GM23338 (cell line): ENCODE results near the gene CAPNS1. TPM values are rescaled to one million over a fixed set of nuclear protein-coding genes. Genes with fewer than 3 reads are reported as not detected.

Experiments used
- ATAC-seq: fragments of 200-7000 bp; cut with Tn5 transposase; 3 replicates; pipeline ENCODE4 v1.9.1; 2020
- DNase-seq: peaks from one replicate; pipeline ENCODE4 v3.0.0-alpha.2; 2015; ENCODE audit warnings: low spot score
- H2AFZ ChIP-seq: fragments of 200-600 bp; sonication (generic); 2 replicates; pipeline ENCODE4 v1.8.0; 2016; ENCODE audit warnings: antibody characterized with exemption, mild to moderate bottlenecking, moderate library complexity
- H3F3A ChIP-seq: fragments of 200-600 bp; sonication (generic); replicated peaks from 2 replicates; pipeline ENCODE4 v1.8.0; 2017; ENCODE audit warnings: antibody characterized with exemption, mixed run types, low read depth
- H3K27ac ChIP-seq: fragments of 200-600 bp; sonication (generic); 2 replicates; pipeline ENCODE4 v1.6.1; 2016; ENCODE audit warnings: low read depth
- H3K27me3 ChIP-seq: fragments of 200-600 bp; sonication (generic); 2 replicates; pipeline ENCODE4 v1.8.0; 2016; ENCODE audit warnings: mild to moderate bottlenecking, mixed run types, moderate library complexity; ENCODE audit not compliant: insufficient read depth
- H3K36me3 ChIP-seq: fragments of 200-600 bp; sonication (generic); 2 replicates; pipeline ENCODE4 v1.8.0; 2016; ENCODE audit warnings: mild to moderate bottlenecking; ENCODE audit not compliant: insufficient read depth
- H3K4me1 ChIP-seq: fragments of 200-600 bp; sonication (generic); 2 replicates; pipeline ENCODE4 v1.8.0; 2016; ENCODE audit warnings: mild to moderate bottlenecking, moderate library complexity; ENCODE audit not compliant: insufficient read depth
- H3K4me2 ChIP-seq: fragments of 200-600 bp; sonication (generic); 2 replicates; pipeline ENCODE4 v1.7.1; 2017; ENCODE audit warnings: mixed run types
- H3K4me3 ChIP-seq: fragments of 200-600 bp; sonication (generic); 2 replicates; pipeline ENCODE4 v1.6.1; 2016; ENCODE audit warnings: mixed run types
- H3K79me2 ChIP-seq: fragments of 200-600 bp; sonication (generic); replicated peaks from 2 replicates; pipeline ENCODE4 v1.8.0; 2017; ENCODE audit warnings: mild to moderate bottlenecking; ENCODE audit not compliant: insufficient read depth
- H3K9me2 ChIP-seq: fragments of 200-600 bp; sonication (generic); 2 replicates; pipeline ENCODE4 v1.8.0; 2017; ENCODE audit not compliant: insufficient read depth
- H4K20me1 ChIP-seq: fragments of 200-600 bp; sonication (generic); replicated peaks from 2 replicates; pipeline ENCODE4 v1.8.0; 2017; ENCODE audit warnings: mild to moderate bottlenecking; ENCODE audit not compliant: insufficient read depth
- H3K27ac Mint-ChIP-seq: 2 replicates; pipeline ENCODE4 v1.8.0; 2020; ENCODE audit warnings: inconsistent platforms, mild to moderate bottlenecking, moderate library complexity, mixed read lengths
- H3K27me3 Mint-ChIP-seq: 3 replicates; pipeline ENCODE4 v1.8.0; 2022; ENCODE audit warnings: low read depth, mild to moderate bottlenecking, moderate library complexity, mixed read lengths, inconsistent platforms; ENCODE audit not compliant: insufficient read depth, poor library complexity
- H3K36me3 Mint-ChIP-seq: 3 replicates; pipeline ENCODE4 v1.8.0; 2021; ENCODE audit warnings: low read depth, mild to moderate bottlenecking, inconsistent platforms, moderate library complexity, mixed read lengths
- H3K4me1 Mint-ChIP-seq: 3 replicates; pipeline ENCODE4 v1.8.0; 2020; ENCODE audit warnings: mild to moderate bottlenecking, inconsistent platforms, mixed read lengths
- H3K4me3 Mint-ChIP-seq: 3 replicates; pipeline ENCODE4 v1.8.0; 2021; ENCODE audit warnings: moderate library complexity, mild to moderate bottlenecking, inconsistent platforms, mixed read lengths
- H3K9me3 Mint-ChIP-seq: 3 replicates; pipeline ENCODE4 v1.8.0; 2020; ENCODE audit warnings: moderate library complexity, mild to moderate bottlenecking, inconsistent platforms, mixed read lengths
- CTCF ChIP-seq, 2 experiments: fragments of 200-600 bp in 1 of 2; sonication (generic) in 1 of 2; conservative IDR thresholded peaks; 2 replicates each; pipeline versions ENCODE4 v1.5.1 to v1.6.1; 2016 to 2017; ENCODE audit warnings: antibody characterized with exemption in 2 of 2, low read depth in 2 of 2, mild to moderate bottlenecking in 2 of 2, moderate library complexity in 1 of 2
- ETS1 ChIP-seq: IDR thresholded peaks from 2 replicates; pipeline ENCODE4 v1.6.1; 2016; ENCODE audit warnings: antibody characterized with exemption
- EZH2 ChIP-seq: fragments of 200-600 bp; sonication (generic); IDR thresholded peaks from one replicate; pipeline ENCODE4 v1.8.0; 2017; ENCODE audit warnings: antibody characterized with exemption, mild to moderate bottlenecking, low read depth; ENCODE audit not compliant: unreplicated experiment
- EZH2phosphoT487 ChIP-seq: fragments of 200-600 bp; sonication (generic); IDR thresholded peaks from one replicate; pipeline ENCODE4 v1.8.1; 2018; ENCODE audit warnings: antibody characterized with exemption; ENCODE audit not compliant: unreplicated experiment
- NANOG ChIP-seq: IDR thresholded peaks from 2 replicates; pipeline ENCODE4 v1.6.1; 2016; ENCODE audit warnings: antibody characterized with exemption, borderline replicate concordance
- POLR2AphosphoS5 ChIP-seq: IDR thresholded peaks from 2 replicates; pipeline ENCODE4 v1.6.1; 2016; ENCODE audit warnings: antibody characterized with exemption, low read depth
- REST ChIP-seq: IDR thresholded peaks from one replicate; pipeline ENCODE4 v1.6.1; 2018; ENCODE audit warnings: antibody characterized with exemption; ENCODE audit not compliant: unreplicated experiment
- STAT1 ChIP-seq: IDR thresholded peaks from one replicate; pipeline ENCODE4 v1.6.1; 2016; ENCODE audit warnings: antibody characterized with exemption; ENCODE audit not compliant: unreplicated experiment
- ZNF114 ChIP-seq: fragments of 250-450 bp; sonication (Bioruptor Pico); IDR thresholded peaks from 2 replicates; pipeline ENCODE4 v1.5.0; 2020; ENCODE audit warnings: mild to moderate bottlenecking, moderate library complexity
- ZNF331 ChIP-seq: fragments of 250-450 bp; sonication (Bioruptor Pico); IDR thresholded peaks from 2 replicates; pipeline ENCODE4 v1.5.0; 2020; ENCODE audit warnings: low read depth, mild to moderate bottlenecking, moderate library complexity
- polyA plus RNA-seq: library from polyadenylated mRNA; unstranded; fragments of >200 nt; fragmentation: Nextera tagmentation; extraction: Ambion mirVana; gene quantifications from 2 replicates; pipeline ENCODE4 v1.2.1, GENCODE V29; 2016
- total RNA-seq: library from RNA; depleted of rRNA; stranded (reverse); fragments of >200 nt; shearing (Covaris generic); gene quantifications from 2 replicates; pipeline ENCODE4 v1.2.3, GENCODE V29; 2014

Gene CAPNS1
- total and polyA plus RNA-seq, 2 experiments from 2014 or later = 123 to 227 TPM

GRCh38 chr19:36116344-36116637, 23.6 kb upstream of the CAPNS1 start (continued):
- no peak for TF ChIP-seq ZNF331
- no peak for TF ChIP-seq POLR2AphosphoS5
- TF ChIP-seq ZNF114 (CRISPR knock-in tag) = no peak
- no peak for TF ChIP-seq NANOG
- no peak for TF ChIP-seq EZH2phosphoT487
- TF ChIP-seq STAT1 = no peak
- TF ChIP-seq REST = no peak
- TF ChIP-seq EZH2 = no peak
- TF ChIP-seq ETS1 = no peak
- no peak for TF ChIP-seq CTCF (conservative IDR thresholded peaks at IDR 0.05; ENCODE audit: low read depth in 2 of 2)

- peaks cover 8% of the 10 kb centered on the region; the same call in 1 of the 2 replicates for H3K4me1 ChIP-seq
- peaks cover 16% of the 10 kb centered on the region for H3F3A ChIP-seq
- peaks cover 61% of the 10 kb centered on the region for H3K36me3 Mint-ChIP-seq
- H4K20me1 ChIP-seq = 0 out of 2 replicates have a peak, but pooled peaks cover 4% of the 10 kb centered on the region
- H3K9me3 Mint-ChIP-seq = no peaks in the 10 kb centered on the region; the same call in 2 of the 3 replicates
- H3K27ac Mint-ChIP-seq = peak overlapping the region; percentile 68
- DNase-seq (no peak), ATAC-seq (no peak)
- no peak for TF ChIP-seq ZNF331
- no peak for TF ChIP-seq POLR2AphosphoS5
- TF ChIP-seq NANOG = no peak
- no peak for TF ChIP-seq REST
- TF ChIP-seq ZNF114 (CRISPR knock-in tag) = no peak
- peak overlapping the region; percentile 20; the same call in 1 of the 3 replicates for H3K4me3 Mint-ChIP-seq
- peaks cover 15% of the 10 kb centered on the region for H3K4me1 Mint-ChIP-seq
- H3K27me3 ChIP-seq = no peaks in the 10 kb centered on the region
- no peak overlapping the region for H2AFZ ChIP-seq
- peak overlapping the region; percentile 45; the same call in 1 of the 2 replicates for H3K27ac ChIP-seq
- peaks cover 13% of the 10 kb centered on the region for H3K79me2 ChIP-seq
- H3K27me3 Mint-ChIP-seq = peaks cover 7% of the 10 kb centered on the region
- no peak overlapping the region for H3K4me2 ChIP-seq
- H3K9me2 ChIP-seq = no peaks in the 10 kb centered on the region
- H3K4me3 ChIP-seq = no peak overlapping the region
- H3K36me3 ChIP-seq = no peaks in the 10 kb centered on the region; the same call in 1 of the 2 replicates
Observed at GRCh38 chr19:36120092-36120983, 19.5 kb upstream of the CAPNS1 start.
